ENCODE measurements around the gene HKDC1.

The HKDC1 gene

DNA sequence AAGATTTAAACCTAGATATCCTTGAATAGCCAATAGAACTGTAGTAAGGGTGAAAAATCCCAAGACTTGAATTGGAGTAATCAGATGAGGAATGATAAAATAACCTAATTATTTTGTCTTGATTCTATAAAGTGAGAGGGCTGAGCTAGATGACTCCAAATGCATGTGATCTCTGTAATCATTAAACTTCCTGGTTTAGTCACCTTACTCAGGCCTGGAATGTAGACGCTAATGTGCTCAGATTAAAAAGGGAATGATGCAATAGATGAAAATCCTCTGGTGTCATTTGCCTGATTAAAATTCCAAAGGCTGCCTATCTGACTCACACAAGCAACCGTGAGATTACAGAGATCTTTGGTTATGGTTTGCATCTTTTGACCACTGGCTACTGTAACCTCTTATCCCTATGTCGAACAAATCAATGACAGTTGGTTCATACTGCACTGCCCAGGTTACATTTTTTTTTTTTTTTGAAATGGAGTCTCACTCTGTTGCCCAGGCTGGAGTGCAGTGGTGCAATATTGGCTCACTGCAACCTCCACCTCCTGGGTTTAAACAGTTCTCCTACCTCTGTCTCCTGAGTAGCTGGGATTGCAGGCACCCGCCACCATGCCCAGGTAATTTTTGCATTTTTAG is 2.9 kb upstream of the HKDC1 start:
- DNase-seq, result peak; percentile 93

DNA sequence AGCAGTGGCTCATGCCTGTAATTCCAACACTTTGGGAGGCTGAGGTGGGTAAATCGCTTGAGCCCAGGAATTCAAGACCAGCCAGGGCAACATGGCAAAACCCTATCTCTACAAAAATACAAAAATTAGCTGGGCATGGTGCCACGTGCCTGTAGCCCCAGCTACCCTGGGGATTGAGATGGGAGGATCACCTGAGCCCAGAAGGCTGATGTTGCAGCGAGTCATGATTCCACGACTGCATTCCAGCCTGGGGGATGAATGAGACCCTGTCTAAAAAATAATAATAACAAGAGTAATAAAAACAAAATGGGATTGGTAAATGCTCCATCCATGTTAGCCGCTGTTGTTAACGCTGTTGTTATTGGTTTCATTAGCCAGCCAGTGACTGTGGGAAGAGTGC is 1.3 kb upstream of the HKDC1 start:
- peak; percentile 63 for DNase-seq

DNA sequence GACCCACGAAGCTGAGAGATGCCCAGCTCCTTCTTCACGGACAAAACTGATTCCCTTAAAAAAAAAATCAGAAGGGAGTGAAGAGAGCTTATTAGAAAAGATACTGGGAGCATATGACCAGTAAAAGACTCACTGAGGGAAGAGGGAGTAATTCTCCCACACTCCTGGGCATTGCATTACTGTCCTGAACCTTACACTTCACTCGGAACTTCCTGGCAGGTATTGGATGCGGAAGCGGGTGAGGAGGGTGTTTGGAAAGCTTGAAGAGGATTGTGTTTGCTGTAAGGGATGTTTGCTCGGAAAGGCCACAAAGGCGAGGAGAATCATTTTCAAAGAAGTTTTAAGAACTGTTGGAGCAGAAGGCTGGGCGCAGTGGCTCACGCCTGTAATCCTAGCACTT is 375 bp downstream of the HKDC1 start:
- no peak for DNase-seq

DNA sequence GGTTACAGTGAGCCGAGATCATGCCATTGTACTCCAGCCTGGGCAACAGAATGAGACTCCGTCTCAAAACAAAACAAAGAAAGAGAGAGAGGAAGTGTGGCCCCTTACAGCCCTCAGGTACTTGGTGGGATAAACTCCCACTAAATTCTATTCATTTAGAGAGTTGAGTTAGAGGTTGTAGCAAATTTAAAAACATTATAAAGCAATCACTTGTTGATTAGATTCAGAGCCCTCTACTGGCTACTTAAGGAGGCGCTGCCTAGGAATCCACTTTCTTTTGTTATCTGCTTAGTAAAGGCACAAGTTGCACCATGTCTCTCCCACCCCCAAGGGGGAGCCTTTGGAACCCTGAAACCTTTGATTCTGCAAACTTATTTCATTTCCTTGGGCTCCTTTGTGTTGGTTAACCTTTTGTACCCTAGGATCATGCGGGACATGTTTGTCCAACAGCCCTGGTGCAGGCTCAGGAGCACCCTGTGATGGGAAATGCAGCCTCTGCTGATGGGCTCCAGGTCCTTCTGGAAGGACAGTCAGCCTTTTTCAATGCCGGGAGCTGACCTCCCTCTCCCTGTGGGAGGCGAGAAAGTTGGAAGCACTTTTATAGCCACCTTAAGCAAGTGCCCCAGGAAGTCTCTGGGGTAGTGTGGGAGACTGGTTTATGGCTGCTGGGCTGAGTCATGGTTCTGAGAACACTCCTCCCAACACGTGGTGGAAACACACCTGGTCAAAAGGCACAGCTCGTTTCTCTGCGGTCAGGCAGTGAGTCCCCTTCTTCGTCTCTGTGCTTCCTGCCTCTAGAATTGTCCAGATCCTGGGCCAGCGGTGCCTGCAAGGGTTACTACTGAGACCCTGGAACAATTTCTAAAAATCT is 2.3 kb downstream of the HKDC1 start:
- DNase-seq, result peak; percentile 59

DNA sequence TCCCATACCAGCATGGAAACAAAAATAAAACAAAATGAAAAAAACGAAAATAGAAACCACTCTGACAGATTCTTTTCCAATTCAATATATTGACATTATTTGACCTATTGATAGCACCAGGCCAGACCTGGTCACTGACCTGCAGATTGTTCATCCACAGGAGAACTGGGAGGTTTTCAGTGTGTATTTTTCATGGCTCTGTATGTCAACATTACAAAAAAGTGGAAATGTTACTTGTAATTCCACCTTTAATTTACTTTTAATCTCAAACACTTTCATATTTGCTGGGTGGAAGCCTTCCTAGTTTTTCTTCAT is 2.9 kb downstream of the HKDC1 start:
- no peak for DNase-seq

DNA sequence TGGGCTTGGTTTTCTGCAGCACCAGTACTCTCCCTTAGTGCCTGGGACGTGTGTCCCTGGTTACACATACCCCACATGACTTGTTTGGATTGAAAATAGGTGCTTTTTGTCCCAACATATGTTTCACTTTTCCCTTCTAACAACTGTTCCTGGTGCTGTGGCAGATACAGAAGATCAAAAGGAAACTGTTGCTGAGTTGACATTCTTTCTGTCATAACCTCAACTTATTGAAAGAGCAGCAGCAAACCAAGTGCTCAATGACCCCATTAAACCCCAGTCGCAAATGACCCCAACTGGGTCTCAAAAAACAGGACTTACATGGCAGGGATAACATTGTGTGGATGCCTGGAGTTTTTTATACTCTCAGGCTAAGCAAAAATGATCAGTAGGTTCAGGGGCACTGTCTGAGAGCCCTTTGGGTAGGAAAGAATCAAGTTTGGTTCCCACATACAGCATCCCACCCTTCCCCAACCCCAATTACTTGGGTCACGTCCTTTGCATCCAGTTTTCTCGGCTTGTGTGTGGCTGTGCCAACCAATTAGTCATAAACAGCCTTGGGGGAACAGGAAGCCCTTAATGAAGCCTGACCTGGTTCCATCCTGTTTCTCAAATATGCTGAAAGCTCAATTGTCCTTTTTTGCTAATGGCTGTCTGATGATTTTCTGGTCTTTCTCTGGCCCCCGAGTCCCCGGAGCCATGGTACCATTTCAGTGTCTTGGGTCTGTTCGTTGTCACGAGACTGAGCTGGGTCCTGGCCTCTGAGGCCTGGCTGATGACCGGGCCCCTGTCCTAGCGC is 4.9 kb downstream of the HKDC1 start:
- DNase-seq, result peak; percentile 39

DNA sequence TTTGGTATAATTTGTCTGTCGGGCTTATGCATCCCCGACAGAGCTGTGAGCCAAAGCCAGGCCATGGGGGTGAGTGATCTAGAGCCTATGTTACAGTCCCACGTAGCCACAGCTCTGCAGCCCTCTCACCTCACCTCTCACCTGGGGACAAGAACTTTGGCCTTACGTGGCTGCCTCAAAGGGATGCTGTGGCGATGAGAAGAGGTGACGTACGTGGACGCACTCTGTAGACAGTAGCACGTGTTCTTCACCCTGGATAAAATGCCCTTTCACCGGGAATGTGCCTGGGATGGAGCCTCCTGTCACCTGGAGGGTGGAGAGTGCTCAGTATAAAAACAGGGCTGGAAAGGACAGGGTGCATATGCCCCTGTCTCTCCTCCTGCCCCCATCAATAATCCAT is 5.5 kb downstream of the HKDC1 start:
- no peak for DNase-seq

DNA sequence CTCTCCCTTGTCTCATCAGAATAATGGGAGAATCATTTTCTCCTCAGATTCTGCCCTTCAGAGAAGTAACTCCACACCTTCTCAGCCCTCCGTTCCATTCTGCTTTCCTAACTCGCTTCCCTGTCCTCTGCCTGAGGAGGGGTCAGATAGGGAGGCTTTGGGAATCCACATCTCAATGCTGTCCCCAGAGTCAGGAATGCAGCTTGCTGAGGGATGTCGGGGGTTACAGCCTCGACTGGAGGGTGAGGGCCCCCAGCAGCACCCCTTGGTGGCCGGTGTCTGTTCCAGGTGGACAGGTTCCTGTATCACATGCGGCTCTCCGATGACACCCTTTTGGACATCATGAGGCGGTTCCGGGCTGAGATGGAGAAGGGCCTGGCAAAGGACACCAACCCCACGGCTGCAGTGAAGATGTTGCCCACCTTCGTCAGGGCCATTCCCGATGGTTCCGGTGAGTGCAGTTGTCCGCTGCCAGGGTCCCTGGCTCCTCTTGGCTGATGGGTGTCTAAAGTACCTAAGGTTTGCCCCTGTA is 6.9 kb downstream of the HKDC1 start:
- no peak for DNase-seq

DNA sequence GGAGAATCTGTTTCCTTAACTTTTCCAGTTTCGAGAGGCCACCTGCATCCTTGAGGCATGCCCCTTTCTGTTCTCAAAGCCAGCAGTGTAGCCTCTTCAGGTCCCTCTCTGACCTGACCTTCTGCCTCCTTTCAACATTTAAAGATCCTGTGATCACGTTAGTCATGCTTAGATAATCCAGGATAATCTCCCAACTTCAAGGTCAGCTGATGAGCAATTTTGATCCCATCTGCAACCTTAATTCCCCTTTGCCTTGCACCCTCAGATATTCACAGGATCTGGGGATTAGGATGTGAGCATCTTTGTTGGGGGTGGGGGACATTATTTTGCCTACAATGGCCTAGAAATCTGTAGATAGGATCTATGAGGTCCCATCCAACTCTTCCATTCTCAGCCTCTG is 8.0 kb downstream of the HKDC1 start:
- no peak for DNase-seq

DNA sequence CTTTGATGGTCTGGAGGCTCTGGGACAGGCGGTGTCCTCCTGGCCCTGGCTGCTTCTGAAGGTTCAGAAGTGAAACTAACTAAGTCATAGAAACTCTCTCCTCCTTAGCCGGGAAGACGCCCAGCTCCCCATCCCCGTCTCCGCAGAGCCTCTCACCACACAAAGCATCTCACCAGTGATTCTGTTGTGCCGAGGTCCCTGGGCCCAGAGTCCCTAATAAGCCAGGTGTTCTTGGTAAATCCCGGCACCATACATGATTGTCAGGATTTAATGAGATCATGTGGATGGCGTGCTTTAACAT is 9.4 kb downstream of the HKDC1 start:
- no peak for DNase-seq

DNA sequence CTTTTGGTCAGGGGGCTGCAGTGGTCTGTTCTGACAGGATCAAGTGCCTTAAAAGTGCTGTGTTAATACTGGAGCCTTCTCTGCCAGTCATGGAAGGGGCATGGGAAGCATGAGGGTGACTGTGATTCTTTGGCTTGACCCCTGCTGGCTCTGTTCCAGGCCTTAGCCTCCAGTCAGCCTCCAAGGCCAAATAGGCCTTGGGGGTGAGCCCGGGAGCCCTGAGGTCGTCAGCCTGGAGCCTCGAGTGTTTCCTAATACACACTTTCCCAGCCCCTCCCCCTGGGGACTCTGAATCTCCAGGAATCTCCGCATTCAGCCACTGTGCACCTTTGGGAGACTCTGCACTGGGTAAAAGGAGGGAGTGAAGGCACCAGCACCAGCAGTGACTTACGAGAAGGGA is 10.0 kb downstream of the HKDC1 start:
- no peak for DNase-seq

DNA sequence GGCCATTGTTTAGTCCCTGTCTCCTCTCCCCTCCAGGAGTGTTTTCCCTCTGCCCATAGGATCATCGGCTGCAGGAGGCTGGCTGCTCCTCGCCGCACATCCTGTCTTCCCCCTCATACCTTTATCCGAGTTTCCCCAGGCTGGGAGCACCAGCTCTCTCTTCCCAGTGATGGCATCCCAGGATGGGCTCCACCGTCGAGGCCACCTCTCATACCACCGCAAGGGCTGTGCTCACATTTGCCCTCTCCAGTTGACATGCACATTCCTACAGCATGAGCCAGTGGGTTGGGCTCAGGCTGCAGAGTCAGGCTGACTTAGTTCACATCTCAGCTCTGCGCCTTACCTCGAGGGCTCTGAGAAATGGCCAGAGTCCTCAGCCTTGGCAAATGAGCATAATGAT is 12.1 kb downstream of the HKDC1 start:
- peak; percentile 79 for DNase-seq

DNA sequence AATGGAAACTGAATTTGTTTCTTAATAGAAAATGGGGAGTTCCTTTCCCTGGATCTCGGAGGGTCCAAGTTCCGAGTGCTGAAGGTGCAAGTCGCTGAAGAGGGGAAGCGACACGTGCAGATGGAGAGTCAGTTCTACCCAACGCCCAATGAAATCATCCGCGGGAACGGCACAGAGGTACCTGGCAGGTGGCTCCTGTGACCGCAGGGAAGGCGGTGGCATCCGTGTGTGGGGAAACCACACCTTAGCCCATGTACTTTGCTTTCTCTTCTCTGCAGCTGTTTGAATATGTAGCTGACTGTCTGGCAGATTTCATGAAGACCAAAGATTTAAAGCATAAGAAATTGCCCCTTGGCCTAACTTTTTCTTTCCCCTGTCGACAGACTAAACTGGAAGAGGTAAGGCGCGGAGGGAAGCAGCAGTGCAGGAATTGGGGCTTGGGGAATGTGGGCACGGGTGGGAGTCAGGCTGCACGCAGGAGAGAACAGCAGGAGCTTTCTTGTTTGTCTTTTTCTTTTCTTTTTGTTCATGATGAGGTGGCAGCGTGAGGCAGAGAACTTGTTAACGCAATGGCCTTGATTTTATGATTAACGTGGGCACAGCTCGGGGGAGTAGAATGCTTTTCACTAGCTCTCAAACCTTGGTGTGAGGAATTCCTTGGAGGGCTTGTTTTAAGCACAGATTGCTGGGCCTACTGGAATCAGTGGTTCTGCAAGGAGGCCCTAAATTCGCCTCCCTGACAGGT is 12.8 kb downstream of the HKDC1 start:
- no peak for DNase-seq

DNA sequence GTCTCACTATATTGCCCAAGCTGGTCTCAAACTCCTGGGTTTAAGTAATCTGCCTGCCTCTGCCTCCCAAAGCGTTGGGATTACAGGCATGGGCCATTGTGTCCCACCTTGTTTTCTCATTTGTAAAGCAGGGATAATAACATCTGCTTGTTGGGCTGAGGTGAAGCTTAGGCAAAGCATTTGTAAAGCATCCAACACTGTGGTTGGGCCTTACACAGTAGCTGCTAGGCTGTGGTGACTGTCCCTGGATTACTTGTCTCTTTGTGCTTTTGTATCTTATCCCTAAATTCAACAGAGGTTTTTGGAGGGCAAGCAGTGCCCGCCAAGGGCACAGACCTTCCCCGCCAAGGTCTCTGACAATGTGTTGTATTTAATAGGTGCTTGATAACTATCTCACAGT is 14.3 kb downstream of the HKDC1 start:
- no peak for DNase-seq

DNA sequence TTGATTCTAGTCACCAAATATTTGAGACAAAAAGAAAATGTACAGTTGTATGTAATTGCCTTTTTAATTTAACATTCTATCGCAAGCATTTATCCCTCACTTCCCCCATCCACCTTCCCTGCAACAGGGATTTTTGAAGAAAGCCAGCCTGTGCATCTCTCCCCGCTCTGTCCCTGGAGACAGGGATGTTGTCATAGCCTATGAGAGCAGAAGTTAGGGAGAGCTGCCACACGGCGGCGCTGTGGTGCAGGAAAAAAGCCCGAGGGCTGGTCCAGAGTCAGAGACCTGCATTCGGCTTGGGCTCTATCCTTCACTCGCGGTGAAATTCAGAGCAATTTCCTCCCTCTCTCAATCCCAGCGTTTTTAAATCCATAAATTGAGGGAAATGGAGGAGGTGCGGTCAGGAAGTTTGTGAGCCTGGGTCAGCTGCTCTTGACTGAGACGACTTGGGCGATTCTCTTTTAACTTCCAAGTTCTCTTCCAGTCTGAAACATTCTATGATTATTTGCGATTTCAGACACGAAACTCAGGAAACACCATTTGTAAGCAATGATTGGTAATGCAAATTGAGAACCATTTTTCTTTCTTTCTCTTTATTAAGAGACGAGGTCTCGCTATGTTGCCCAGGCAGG is 17.5 kb downstream of the HKDC1 start:
- peak; percentile 68 for DNase-seq

DNA sequence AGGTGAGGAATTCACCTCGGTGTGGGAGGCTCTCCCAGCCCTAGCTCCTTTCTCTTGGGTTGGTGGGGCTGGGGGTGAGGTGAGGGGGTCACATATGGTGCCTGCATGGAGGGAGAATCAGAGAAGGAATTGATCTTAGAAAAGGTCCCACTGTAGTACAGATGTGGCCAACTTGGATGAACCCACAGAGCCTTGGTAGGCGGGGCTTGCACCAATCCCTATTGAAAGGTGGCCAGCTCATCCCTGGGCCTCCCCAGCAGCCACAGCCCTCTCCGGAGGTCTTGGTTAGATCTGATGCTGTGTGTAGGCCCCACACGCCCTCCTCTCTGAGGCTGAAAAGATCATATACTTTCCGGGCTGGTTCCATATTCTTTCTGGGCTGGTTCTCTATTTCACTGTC is 19.0 kb downstream of the HKDC1 start:
- DNase-seq, result no peak

DNA sequence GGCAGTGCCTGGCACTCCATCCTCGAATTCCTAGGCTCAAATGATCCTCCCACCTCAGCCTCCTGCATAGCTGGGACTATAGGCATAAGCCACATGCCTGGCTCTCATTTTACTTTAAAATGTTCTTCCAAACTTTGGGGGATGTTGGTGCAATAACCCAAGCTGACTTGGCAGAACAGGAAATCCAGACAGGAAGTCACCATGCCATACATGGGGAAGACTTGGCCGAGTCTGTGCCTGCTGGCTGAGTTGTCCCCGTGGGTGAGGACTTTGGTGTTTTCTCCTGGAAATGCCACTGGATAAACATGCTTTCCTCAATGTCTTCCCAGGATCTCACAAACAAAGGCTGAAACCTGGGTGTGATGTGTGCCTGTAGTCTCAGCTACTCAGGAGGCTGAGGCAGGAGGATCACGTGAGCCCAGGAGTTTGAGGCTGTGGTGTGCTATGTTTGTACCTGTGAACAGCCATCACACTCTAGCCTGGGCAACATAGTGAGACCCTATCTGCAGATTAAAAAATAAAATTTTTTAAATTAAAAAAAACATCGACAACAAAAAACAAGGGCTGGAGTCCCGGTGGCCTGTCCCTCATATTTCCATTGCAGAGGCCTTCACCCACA is 19.8 kb downstream of the HKDC1 start:
- peak; percentile 34 for DNase-seq

DNA sequence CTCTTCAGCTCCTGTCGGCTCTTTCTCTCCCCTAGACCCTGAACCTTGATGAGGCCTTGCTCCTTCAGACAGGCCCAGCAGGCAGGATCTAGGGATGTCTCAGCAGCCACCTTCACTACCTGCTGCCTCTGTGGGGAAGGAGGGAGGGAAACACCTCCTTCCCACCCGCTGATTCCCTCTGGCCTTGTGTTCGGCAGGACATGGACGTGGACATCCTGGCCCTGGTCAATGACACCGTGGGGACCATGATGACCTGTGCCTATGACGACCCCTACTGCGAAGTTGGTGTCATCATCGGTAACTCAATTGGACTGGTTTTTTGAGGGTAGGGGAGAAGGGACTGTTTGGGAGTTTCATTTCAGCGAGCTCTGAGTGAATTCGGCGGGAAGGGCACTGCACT is 20.3 kb downstream of the HKDC1 start:
- no peak for DNase-seq

DNA sequence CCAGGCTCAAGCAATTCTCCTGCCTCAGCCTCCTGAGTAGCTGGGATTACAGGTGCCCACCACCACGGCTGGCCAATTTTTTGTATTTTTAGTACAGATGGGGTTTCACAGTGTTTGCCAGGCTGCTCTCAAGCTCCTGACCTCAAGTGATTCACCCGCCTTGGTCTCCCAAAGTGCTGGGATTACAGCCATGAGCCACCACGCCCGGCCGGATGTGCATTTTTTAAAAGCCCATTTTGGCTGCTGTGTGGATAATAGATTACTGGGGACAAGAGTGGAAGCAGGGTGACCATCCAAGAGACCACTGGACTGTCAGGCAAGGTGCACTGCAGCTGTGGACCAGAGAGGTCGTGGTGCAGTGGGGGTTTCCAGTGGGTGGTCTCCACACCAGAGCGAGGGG is 21.4 kb downstream of the HKDC1 start:
- DNase-seq, result no peak

DNA sequence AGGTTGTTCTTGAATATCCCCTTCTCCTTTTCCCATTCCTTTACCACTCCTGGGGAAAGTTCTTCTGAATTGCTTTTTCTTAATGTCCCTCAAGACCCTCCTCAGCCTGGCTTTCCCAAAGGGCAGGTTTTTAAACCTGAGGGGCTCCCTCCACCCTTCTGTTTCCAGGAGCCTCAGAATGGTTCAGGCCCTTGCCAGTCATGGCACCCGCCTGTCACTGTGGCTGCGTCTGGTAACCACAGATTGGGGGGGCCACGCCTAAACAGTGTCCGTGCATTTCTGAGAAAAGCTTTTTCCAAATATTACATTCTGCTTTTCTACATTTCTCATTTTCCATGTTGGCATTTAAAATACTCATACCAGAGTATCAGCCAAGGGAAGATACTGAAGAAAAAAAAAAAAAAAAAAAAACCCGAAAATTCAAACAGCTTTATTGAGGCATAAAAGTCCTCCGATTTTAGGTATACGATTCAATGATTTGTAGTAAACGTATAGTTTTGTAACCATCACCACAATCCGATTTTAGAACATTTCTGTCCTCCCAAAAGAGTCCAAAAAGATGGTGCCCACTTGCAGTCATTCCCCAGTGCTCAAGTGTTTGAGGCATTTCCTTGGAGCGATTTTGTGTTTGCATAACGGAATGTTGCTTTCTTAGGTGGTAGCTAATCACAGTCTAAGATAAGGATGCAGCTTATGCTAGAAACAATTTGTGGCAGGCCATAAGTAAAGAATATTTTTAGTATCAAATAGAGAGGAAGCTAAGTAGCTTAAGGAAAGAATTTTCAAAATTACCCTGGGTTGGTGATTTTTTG is 22.1 kb downstream of the HKDC1 start:
- DNase-seq, result no peak

DNA sequence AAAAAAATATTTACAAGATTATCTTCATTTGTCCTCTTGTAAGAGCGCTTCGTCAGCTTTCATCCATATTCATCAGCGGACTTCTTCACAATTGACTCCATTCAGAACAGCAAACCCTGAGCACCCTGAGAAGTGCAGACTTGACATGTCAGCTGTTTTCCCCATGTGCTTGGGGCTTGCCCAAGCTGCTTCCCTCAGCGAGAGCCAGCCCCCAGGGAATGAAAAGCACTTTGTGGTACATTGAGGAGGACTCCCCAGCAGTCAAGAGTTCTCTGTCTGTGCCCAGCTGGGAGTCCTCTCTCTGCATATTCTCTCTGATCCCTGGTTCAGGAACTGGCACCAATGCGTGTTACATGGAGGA is 22.7 kb downstream of the HKDC1 start:
- DNase-seq, result no peak

Data from fibroblast of skin of right biceps (primary cell).